ENCODE data around the gene EPB42.

DNA sequence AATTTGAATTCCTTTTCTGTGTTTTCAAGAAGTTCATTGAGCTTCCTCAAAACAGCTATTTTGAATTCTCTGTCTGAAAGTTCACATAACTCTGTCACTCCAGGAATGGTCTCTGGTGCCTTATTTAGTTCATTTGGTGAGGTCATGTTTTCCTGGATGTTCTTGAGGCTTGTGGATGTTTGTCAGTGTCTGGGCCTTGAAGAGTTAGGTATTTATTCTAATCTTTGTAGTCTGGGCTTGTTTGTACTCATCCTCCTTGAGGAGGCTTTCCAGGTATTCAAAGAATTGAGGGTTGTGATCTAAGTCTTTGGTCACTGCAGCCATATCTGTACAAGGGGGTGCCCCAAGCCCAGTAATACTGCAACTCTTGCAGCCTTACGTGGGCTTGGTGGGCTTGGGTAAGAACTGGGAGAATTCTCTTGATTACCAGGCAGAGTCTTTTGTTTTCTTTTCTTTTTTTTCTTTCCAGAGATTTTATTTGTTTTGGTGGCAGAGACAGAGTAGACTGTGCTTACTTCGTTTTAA is 55.0 kb downstream of the EPB42 start:
- TF ChIP-seq RAD21 (IDR thresholded peaks at IDR 0.05; ENCODE audit: low read length), result no peak
- TF ChIP-seq CTCF (conservative IDR thresholded peaks at IDR 0.05; ENCODE audit: low read depth, low read length), result no peak

All from IMR-90 (cell line).